ENCODE data around the gene SLC36A2. TPM values are rescaled to one million over a fixed set of nuclear protein-coding genes. Genes with fewer than 3 reads are reported as not detected.

The SLC36A2 gene
- total and polyA plus RNA-seq, 4 donors, result not detected

DNA sequence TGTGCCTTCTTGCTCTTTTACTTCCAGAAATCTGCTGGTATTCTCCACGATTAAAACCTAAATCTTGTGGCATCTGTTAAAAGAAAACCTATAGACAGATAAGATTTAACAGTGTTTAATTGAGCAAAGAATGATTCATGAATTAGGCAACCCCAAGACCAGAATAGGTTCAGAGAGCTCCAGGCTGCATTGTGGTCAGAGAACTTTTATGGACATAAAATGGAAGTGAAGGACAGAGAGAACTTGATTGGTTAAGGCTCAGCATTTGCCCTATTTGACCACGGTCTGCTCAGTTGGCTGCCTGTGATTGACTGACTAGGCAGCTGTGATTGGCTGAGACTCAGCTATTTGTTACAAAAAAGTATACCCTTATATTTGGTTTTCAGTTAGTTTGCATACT, 10.4 kb upstream of the SLC36A2 start:
- peaks cover 0 to 9% (median under 1%) of the 10 kb centered on the region in 4 donors for H3K9me3 ChIP-seq (ENCODE audit: control insufficient read depth in 4 of 4, low read length in 3 of 4)
- whole genome bisulfite sequencing, result 61% methylated on average over 2 of the region's 2 CpGs
- H3K9ac ChIP-seq (ENCODE audit: low read depth in 1 of 2, low read length in 2 of 2), result no peak overlapping the region
- no peak overlapping the region for H3K27ac ChIP-seq (ENCODE audit: low read depth in 1 of 2, low read length in 2 of 2)
- H3K4me3 ChIP-seq (ENCODE audit: low read depth in 1 of 3, low read length in 3 of 3), result no peak overlapping the region
- DNase-seq (ENCODE audit: low spot score), result no peak
- no peaks in the 10 kb centered on the region for H3K27me3 ChIP-seq (ENCODE audit: control insufficient read depth in 4 of 4, insufficient read depth in 4 of 4, low read length in 3 of 4)
- H3K36me3 ChIP-seq (ENCODE audit: control insufficient read depth in 4 of 4, insufficient read depth in 3 of 4, low read depth in 1 of 4, low read length in 3 of 4), result no peaks in the 10 kb centered on the region
- H3K4me1 ChIP-seq (ENCODE audit: control insufficient read depth in 4 of 4, insufficient read depth in 4 of 4, low read length in 3 of 4), result no peaks in the 10 kb centered on the region
- TF ChIP-seq SP1 (IDR thresholded peaks at IDR 0.05), result no peak
- no peak for TF ChIP-seq HNF4G (IDR thresholded peaks at IDR 0.05)
- TF ChIP-seq ZBTB33 (IDR thresholded peaks at IDR 0.05), result no peak
- TF ChIP-seq HNF4A (conservative IDR thresholded peaks at IDR 0.05), result no peak
- no peak for TF ChIP-seq RXRA (IDR thresholded peaks at IDR 0.05)
- TF ChIP-seq EGR1 (IDR thresholded peaks at IDR 0.05; ENCODE audit: low read depth in 2 of 2), result no peak
- TF ChIP-seq, protein P1, sequence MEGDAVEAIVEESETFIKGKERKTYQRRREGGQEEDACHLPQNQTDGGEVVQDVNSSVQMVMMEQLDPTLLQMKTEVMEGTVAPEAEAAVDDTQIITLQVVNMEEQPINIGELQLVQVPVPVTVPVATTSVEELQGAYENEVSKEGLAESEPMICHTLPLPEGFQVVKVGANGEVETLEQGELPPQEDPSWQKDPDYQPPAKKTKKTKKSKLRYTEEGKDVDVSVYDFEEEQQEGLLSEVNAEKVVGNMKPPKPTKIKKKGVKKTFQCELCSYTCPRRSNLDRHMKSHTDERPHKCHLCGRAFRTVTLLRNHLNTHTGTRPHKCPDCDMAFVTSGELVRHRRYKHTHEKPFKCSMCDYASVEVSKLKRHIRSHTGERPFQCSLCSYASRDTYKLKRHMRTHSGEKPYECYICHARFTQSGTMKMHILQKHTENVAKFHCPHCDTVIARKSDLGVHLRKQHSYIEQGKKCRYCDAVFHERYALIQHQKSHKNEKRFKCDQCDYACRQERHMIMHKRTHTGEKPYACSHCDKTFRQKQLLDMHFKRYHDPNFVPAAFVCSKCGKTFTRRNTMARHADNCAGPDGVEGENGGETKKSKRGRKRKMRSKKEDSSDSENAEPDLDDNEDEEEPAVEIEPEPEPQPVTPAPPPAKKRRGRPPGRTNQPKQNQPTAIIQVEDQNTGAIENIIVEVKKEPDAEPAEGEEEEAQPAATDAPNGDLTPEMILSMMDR (IDR thresholded peaks at IDR 0.05; ENCODE audit: low read depth, low read length, missing input control), result no peak
- no peak for TF ChIP-seq REST (IDR thresholded peaks at IDR 0.05)
- no peak for TF ChIP-seq YY1 (IDR thresholded peaks at IDR 0.05)
- no peak for TF ChIP-seq FOXA1 (IDR thresholded peaks at IDR 0.05)
- TF ChIP-seq GABPA (IDR thresholded peaks at IDR 0.05 in 1 of 2, conservative IDR thresholded peaks at IDR 0.05 in 1 of 2), result no peak
- TF ChIP-seq TAF1 (conservative IDR thresholded peaks at IDR 0.05), result no peak
- TF ChIP-seq JUND (IDR thresholded peaks at IDR 0.05), result no peak
- TF ChIP-seq, protein P2, sequence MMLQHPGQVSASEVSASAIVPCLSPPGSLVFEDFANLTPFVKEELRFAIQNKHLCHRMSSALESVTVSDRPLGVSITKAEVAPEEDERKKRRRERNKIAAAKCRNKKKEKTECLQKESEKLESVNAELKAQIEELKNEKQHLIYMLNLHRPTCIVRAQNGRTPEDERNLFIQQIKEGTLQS (IDR thresholded peaks at IDR 0.05), result no peak
- no peak for TF ChIP-seq RAD21 (IDR thresholded peaks at IDR 0.05)
- TF ChIP-seq FOXA2 (IDR thresholded peaks at IDR 0.05), result no peak
- no peak for TF ChIP-seq NR2F2 (IDR thresholded peaks at IDR 0.05)
- TF ChIP-seq, protein P3, sequence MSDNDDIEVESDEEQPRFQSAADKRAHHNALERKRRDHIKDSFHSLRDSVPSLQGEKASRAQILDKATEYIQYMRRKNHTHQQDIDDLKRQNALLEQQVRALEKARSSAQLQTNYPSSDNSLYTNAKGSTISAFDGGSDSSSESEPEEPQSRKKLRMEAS (IDR thresholded peaks at IDR 0.05), result no peak
